ENCODE measurements around the gene AMPD3.

Gene AMPD3

DNA sequence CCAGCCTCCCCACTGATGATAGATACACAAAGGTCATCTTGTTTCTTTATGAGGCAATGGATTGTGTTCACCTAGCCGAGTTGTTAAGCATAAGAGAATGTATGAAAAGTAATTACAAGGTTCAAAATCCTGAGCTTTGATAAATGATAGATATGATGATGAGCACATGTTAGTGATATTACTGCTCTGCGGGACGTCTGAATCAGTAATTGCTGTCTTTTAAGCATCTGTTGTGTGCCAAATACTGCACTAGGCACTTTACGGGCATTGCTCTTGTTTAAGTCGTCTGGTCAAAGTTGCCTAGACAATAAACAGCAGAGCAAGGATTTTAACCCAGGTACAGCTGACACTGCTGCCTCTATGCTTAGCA is 86.5 kb downstream of the AMPD3 start:
- DNase-seq = peak; percentile 8

DNA sequence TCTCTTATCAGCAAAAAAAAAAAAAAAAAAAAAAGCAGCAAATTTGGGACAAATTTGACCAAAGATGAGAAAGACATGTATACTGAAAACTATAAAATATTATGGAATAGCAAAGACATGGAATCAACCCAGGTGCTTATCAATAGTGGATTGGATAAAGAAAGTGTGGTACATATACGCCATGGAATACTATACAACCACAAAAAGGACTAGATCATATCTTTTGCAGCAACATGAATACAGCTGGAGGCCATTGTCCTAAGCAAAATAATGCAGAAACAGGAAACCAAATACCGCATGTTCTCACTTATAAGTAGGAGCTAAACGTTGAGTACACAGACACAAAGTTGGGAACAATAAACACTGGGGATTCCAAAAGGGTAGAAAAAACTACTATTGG is 87.7 kb downstream of the AMPD3 start:
- DNase-seq = no peak

DNA sequence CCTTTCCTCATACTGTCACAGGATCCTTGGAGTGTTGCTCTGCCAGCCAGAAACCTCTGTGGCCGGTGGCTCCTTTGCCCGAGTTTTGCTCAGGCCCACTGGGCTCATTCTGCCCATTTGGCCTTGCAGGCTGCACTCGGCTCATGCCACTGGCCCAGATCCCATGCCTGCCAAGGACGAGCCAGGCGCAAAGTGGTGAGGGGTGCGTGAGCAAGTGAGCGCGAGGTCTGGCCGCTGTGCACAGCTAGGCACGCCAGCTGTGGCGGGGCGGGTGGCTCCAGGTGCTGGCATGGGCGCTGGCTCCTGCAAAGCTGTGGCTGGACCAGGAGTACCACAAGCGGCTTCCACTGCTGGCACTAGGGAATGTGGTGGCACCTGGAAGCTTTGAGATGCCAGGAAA is 88.7 kb downstream of the AMPD3 start:
- no peak for DNase-seq

DNA sequence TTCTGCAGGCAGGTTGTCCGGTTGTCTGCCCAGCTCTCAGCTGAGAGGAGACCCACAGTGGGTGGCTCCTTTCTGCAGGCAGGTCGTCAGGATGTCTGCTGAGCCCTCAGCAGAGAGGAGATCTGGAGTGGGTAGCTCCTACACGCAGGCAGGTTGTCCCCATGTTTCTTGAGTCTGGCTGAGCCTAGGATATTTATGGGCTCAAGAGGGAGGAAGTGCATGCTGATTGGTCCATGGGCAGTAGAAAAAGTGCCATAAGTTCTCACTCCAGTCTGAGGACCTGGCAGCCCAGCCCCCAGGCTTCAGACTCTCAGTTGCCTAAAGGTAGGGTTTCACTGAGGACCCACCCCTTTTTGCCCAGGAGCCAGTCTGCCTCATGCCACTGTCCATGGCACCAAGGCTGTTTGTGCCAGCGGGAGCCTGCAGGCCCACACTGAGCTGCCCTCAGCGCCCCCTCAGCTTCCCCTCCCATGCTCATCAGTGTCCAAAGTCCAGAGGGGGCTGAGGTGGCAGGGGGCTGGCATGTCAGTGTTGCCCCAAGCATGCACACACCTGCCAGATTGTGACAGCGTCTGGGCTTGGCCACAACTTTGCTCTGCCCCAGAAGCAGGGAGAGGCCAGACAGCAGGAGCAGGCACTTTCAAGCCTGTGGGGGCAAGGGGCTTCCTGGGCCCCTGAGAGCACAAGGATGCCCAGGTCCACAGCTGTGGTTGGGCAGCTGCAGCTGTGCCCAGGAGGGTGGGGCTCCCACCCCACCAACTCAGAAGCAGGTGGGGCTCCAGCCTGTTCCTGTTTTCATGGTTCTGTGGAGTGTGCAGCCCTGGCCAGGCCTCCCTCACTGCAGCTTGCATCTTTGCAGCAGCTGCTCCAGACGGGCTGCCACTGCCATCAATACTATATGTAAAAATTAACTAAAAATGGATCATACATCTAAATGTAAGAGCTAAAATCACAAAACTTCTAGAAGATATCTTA is 89.7 kb downstream of the AMPD3 start:
- no peak for DNase-seq

DNA sequence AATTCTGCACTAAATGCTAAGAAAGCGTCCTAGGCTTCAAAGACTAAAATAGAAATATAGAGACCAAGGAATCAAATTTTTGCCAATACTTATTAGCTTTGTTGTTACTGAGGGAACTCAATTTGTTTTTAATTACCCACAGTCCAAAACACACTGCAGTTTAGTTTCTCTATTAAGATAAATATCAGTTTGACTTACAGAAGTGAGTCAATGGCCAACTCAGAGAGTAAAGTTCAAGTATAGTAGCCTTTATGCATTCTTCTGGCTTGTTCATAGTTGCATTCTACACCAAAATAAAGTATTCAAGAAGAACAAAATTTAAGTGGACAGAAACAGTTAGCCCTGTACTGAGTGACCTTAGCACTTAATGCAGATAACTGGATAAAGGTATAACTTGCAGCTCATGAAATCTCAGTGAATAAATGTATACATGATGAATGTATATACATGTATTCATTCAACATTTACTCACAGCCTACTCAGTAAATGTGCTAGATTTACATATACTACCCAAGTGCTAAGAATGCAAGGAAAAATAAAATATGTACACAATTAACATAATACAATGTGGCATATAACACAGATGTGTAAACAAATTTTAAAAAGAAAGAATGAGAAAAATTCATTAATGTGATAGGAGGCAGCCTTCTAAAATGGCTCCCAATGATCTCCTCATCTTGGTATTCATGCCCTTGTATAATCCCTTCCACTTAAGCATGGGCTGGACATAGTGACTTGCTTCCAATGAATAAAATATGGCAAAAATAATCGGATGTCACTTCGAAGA is 95.6 kb downstream of the AMPD3 start:
- peak; percentile 35 for DNase-seq

DNA sequence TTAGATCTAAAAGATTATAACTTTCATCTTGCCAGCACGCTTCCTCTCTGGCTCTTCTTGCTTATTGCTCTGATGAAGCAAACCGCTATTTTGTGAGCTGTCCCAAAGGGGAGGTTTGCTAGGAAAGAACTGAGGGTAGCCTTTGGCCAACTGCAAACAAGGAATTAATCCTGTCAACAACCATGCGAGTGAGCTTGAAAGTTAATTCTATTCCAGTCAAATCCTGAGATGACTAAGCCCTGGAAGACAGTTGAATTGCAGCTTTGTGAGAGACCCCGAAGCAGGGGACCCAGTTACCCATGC is 96.2 kb downstream of the AMPD3 start:
- no peak for DNase-seq

DNA sequence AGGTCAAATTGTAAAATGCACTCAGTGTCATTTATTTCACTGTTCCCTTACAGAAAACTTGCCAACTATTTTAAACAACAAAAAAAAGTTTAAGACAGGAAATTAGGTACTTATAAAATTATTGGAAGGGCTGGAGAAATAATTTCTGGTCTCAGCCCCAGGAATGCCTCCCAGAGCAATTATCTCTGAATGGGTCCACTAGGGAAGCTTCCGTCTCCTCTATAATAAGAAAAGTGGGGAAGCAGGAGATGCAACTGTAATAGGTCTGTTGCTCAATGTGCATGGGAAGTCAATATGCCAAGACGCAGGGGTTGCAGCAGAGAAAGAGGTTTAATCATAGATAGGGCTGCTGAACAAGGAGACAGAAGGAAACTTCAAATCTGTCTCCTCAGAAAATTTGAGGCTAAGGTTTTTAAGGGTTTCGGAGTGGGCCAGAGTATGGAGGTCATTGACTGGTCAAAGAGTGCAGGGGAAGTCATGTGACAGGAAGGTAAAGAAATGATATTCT is 96.8 kb downstream of the AMPD3 start:
- no peak for DNase-seq

DNA sequence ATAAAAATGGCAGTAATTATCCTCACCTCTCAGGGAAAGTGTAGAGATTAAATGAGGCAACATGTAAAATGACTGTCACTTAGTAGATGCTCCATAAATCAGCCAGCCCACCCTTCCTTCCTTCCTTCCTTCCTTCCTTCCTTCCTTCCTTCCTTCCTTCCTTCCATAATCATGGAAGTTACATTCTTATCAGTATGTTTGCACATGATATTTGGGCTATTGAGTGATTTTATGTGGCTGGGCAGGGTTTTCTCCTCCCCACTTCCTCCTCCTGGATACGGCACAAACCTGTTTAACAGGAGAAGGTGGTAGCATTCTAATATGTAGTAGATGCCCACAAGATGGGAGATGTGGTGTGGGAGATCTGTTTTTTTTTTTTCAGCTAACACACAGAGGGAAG is 101.5 kb downstream of the AMPD3 start:
- DNase-seq = no peak

All from fibroblast of upper back skin (primary cell).